Neural cell (in vitro differentiated cells): ENCODE measurements around the gene MAPK14. TPM values are rescaled to one million over a fixed set of nuclear protein-coding genes. Genes with fewer than 3 reads are reported as not detected.

Experiments
- H2AFZ ChIP-seq: fragments of 200-600, 300-800 bp; sonication (generic), shearing (Covaris generic); 2 replicates; pipeline ENCODE4 v1.6.0; 2014; ENCODE audit warnings: low read depth, mild to moderate bottlenecking, antibody characterized with exemption, low read length, moderate library complexity
- H3F3A ChIP-seq: fragments of 200-600 bp; shearing (Covaris generic); 2 replicates; pipeline ENCODE4 v1.6.1; 2016; ENCODE audit warnings: mild to moderate bottlenecking, moderate library complexity, mixed read lengths, antibody characterized with exemption, low read length; ENCODE audit not compliant: insufficient read depth, poor library complexity, severe bottlenecking
- H3K27ac ChIP-seq: fragments of 200-600, 300-800 bp; sonication (generic), shearing (Covaris generic); 2 replicates; pipeline ENCODE4 v1.5.1; 2014; ENCODE audit warnings: mild to moderate bottlenecking, low read length, moderate library complexity
- H3K27me3 ChIP-seq: fragments of 300-800, 200-600 bp; sonication (generic), shearing (Covaris generic); 2 replicates; pipeline ENCODE4 v1.6.0; 2014; ENCODE audit warnings: mild to moderate bottlenecking, low read depth, low read length, moderate library complexity; ENCODE audit not compliant: insufficient read depth
- H3K36me3 ChIP-seq: fragments of 300-800, 200-600 bp; sonication (generic), shearing (Covaris generic); 2 replicates; pipeline ENCODE4 v1.5.1; 2014; ENCODE audit warnings: mild to moderate bottlenecking, antibody characterized with exemption, low read length, moderate library complexity; ENCODE audit not compliant: insufficient read depth
- H3K4me2 ChIP-seq: fragments of 300-800, 200-600 bp; sonication (generic), shearing (Covaris generic); 2 replicates; pipeline ENCODE4 v1.6.0; 2014; ENCODE audit warnings: mild to moderate bottlenecking, low read length
- H3K4me3 ChIP-seq: fragments of 300-800, 200-600 bp; sonication (generic), shearing (Covaris generic); 2 replicates; pipeline ENCODE4 v1.5.1; 2014; ENCODE audit warnings: mild to moderate bottlenecking, low read length, moderate library complexity
- H3K79me2 ChIP-seq: fragments of 200-600 bp; shearing (Covaris generic); replicated peaks from 2 replicates; pipeline ENCODE4 v1.6.0; 2014; ENCODE audit warnings: mild to moderate bottlenecking, low read length, moderate library complexity; ENCODE audit not compliant: insufficient read depth
- H3K9ac ChIP-seq: fragments of 300-800, 200-600 bp; sonication (generic), shearing (Covaris generic); 2 replicates; pipeline ENCODE4 v1.6.1; 2016; ENCODE audit warnings: mild to moderate bottlenecking, low read length, mixed read lengths
- H3K9me2 ChIP-seq: fragments of 200-600 bp; shearing (Covaris generic); 2 replicates; pipeline ENCODE4 v1.6.1; 2016; ENCODE audit warnings: mild to moderate bottlenecking, low read length, mixed read lengths; ENCODE audit not compliant: insufficient read depth
- H3K9me3 ChIP-seq: fragments of 200-600, 300-800 bp; sonication (generic), shearing (Covaris generic); 2 replicates; pipeline ENCODE4 v1.6.1; 2016; ENCODE audit warnings: mild to moderate bottlenecking, mixed run types, low read length, moderate library complexity, mixed read lengths
- H4K20me1 ChIP-seq: fragments of 200-600 bp; shearing (Covaris generic); 2 replicates; pipeline ENCODE4 v1.6.1; 2016; ENCODE audit warnings: mild to moderate bottlenecking, mixed run types; ENCODE audit not compliant: insufficient read depth
- CTCF ChIP-seq: fragments of 450-650 bp; IDR thresholded peaks from 2 replicates; pipeline ENCODE4 v1.5.1; 2014; ENCODE audit warnings: antibody characterized with exemption, mild to moderate bottlenecking, moderate library complexity; ENCODE audit not compliant: poor library complexity, severe bottlenecking
- EP300 ChIP-seq: fragments of 450-650 bp; conservative IDR thresholded peaks from 2 replicates; pipeline ENCODE4 v1.6.1; 2014; ENCODE audit warnings: antibody characterized with exemption, mild to moderate bottlenecking, moderate library complexity; ENCODE audit not compliant: poor library complexity, severe bottlenecking
- EZH2 ChIP-seq: fragments of 200-600, 300-800 bp; shearing (Covaris generic), sonication (generic); IDR thresholded peaks from 2 replicates; pipeline ENCODE4 v1.6.1; 2014; ENCODE audit warnings: antibody characterized with exemption, low read length, borderline replicate concordance, mild to moderate bottlenecking; ENCODE audit not compliant: insufficient read depth, poor library complexity, severe bottlenecking
- MXI1 ChIP-seq: fragments of 450-650 bp; conservative IDR thresholded peaks from 2 replicates; pipeline ENCODE4 v1.6.1; 2014; ENCODE audit warnings: antibody characterized with exemption, mild to moderate bottlenecking; ENCODE audit not compliant: poor library complexity, severe bottlenecking
- POLR2AphosphoS5 ChIP-seq: IDR thresholded peaks from 2 replicates; pipeline ENCODE4 v1.6.1; 2012
- RAD21 ChIP-seq: fragments of 450-650 bp; conservative IDR thresholded peaks from 2 replicates; pipeline ENCODE4 v1.6.1; 2014; ENCODE audit warnings: antibody characterized with exemption, mild to moderate bottlenecking, moderate library complexity
- REST ChIP-seq: IDR thresholded peaks from 2 replicates; pipeline ENCODE4 v1.6.1; 2012; ENCODE audit warnings: borderline replicate concordance
- SMC3 ChIP-seq: fragments of 450-650 bp; conservative IDR thresholded peaks from 2 replicates; pipeline ENCODE4 v1.6.1; 2014; ENCODE audit warnings: antibody characterized with exemption, mild to moderate bottlenecking, moderate library complexity; ENCODE audit not compliant: poor library complexity
- TAF1 ChIP-seq: IDR thresholded peaks from 2 replicates; pipeline ENCODE4 v1.6.1; 2012; ENCODE audit warnings: low read depth
- polyA plus RNA-seq: library from polyadenylated mRNA; depleted of rRNA; stranded (reverse); fragments of >200 nt; gene quantifications from 2 replicates; pipeline ENCODE4 v1.2.3, GENCODE V29; 2014

MAPK14 gene
- polyA plus RNA-seq, 1 donor from 2014 or later: 26.6 TPM

GRCh38 chr6:36064770-36065396 is 37.3 kb downstream of the MAPK14 start:
- Histone ChIP-seq H2AFZ (no peak overlapping the region), H3K27me3 (no peaks in the 10 kb centered on the region), H3K9ac (no peak overlapping the region), H4K20me1 (peaks cover 2% of the 10 kb centered on the region), H3F3A (no peaks in the 10 kb centered on the region), H3K27ac (no peak overlapping the region), H3K79me2 (no peaks in the 10 kb centered on the region), H3K9me2 (no peaks in the 10 kb centered on the region), H3K36me3 (no peaks in the 10 kb centered on the region), H3K9me3 (no peaks in the 10 kb centered on the region), H3K4me3 (no peak overlapping the region), H3K4me2 (no peak overlapping the region)
- no peak for TF ChIP-seq EP300
- no peak for TF ChIP-seq CTCF
- TF ChIP-seq MXI1: no peak
- no peak for TF ChIP-seq TAF1
- TF ChIP-seq RAD21: no peak
- TF ChIP-seq SMC3: no peak
- no peak for TF ChIP-seq POLR2AphosphoS5
- TF ChIP-seq EZH2: no peak
- TF ChIP-seq REST: no peak

- no peaks in the 10 kb centered on the region for H3K9me2 ChIP-seq
- H2AFZ ChIP-seq: no peak overlapping the region
- no peak overlapping the region for H3K9ac ChIP-seq
- H3K27me3 ChIP-seq: no peaks in the 10 kb centered on the region
- TF ChIP-seq REST (no peak), EZH2 (no peak), POLR2AphosphoS5 (no peak), MXI1 (no peak), EP300 (no peak), TAF1 (no peak), SMC3 (no peak), RAD21 (no peak), CTCF (no peak)
- H3K36me3 ChIP-seq: no peaks in the 10 kb centered on the region
- no peaks in the 10 kb centered on the region for H3K9me3 ChIP-seq
- no peaks in the 10 kb centered on the region for H3K79me2 ChIP-seq
- no peak overlapping the region for H3K4me2 ChIP-seq
- H3F3A ChIP-seq: no peaks in the 10 kb centered on the region
- H3K4me3 ChIP-seq: no peak overlapping the region
- no peak overlapping the region for H3K27ac ChIP-seq
- peaks cover 3% of the 10 kb centered on the region for H4K20me1 ChIP-seq
Observed at GRCh38 chr6:36065916-36066315, 38.3 kb downstream of the MAPK14 start.
